HepG2 (cell line): ENCODE data around the gene NSL1. TPM values are rescaled to one million over a fixed set of nuclear protein-coding genes. Genes with fewer than 3 reads are reported as not detected.
A peak's percentile ranks its signal among the peaks of the same experiment; 100 is the strongest.

Experiments
- AGO2 ChIP-seq: fragments of 200-400 bp; formaldehyde crosslinking; optimal IDR thresholded peaks from 2 replicates; pipeline ENCODE3; 2017; ENCODE audit warnings: mild to moderate bottlenecking, low read depth, low read length, moderate library complexity
- ATF2 ChIP-seq: sonication (generic); formaldehyde crosslinking; IDR thresholded peaks from 2 replicates; pipeline ENCODE4 v1.4.0; 2020; ENCODE audit warnings: missing genetic modification reagents
- EP300 ChIP-seq, 3 experiments: sonication (generic) in 1 of 3; formaldehyde crosslinking in 1 of 3; IDR thresholded peaks; 2 replicates each; pipeline versions ENCODE4 v1.5.1 to v1.6.1; 2011 to 2020; ENCODE audit warnings: low read depth in 2 of 3, low read length in 2 of 3, borderline replicate concordance in 1 of 3, improper control_type of control experiment in 1 of 3, mild to moderate bottlenecking in 1 of 3, missing genetic modification reagents in 1 of 3, moderate library complexity in 1 of 3
- FOXP1 ChIP-seq, 2 experiments: fragments of 450-650 bp in 1 of 2; IDR thresholded peaks; 2 replicates each; pipeline ENCODE4 v1.6.1; 2017 to 2018; ENCODE audit warnings: antibody characterized with exemption in 1 of 2
- HNF4A ChIP-seq: sonication (generic); formaldehyde crosslinking; IDR thresholded peaks from 2 replicates; pipeline ENCODE4 v1.4.0; 2020; ENCODE audit warnings: missing genetic modification reagents
- IKZF5 ChIP-seq: IDR thresholded peaks from 2 replicates; pipeline ENCODE4 v1.6.1; 2018; ENCODE audit warnings: missing genetic modification reagents, mild to moderate bottlenecking, missing compliant biosample characterization
- MXI1 ChIP-seq: IDR thresholded peaks from 3 replicates; pipeline ENCODE4 v1.6.1; 2012; ENCODE audit warnings: low read depth, low read length, inconsistent platforms, borderline replicate concordance
- RFXAP ChIP-seq: sonication (generic); formaldehyde crosslinking; IDR thresholded peaks from 2 replicates; pipeline ENCODE4 v1.4.0; 2020; ENCODE audit warnings: missing genetic modification reagents, borderline replicate concordance
- SALL1 ChIP-seq: sonication (generic); formaldehyde crosslinking; IDR thresholded peaks from 2 replicates; pipeline ENCODE4 v1.8.0; 2022; ENCODE audit warnings: mild to moderate bottlenecking, missing genetic modification reagents
- SRSF9 ChIP-seq: fragments of 200-400 bp; formaldehyde crosslinking; IDR thresholded peaks from 2 replicates; pipeline ENCODE4 v1.6.1; 2018; ENCODE audit warnings: borderline replicate concordance, mild to moderate bottlenecking, low read depth, low read length; ENCODE audit not compliant: insufficient read depth, poor library complexity, severe bottlenecking
- ZBTB34 ChIP-seq: sonication (generic); formaldehyde crosslinking; IDR thresholded peaks from 2 replicates; pipeline ENCODE4 v1.8.0; 2022; ENCODE audit warnings: mild to moderate bottlenecking, missing genetic modification reagents
- ZFP90 ChIP-seq: sonication (generic); formaldehyde crosslinking; IDR thresholded peaks from 2 replicates; pipeline ENCODE4 v1.8.0; 2022; ENCODE audit warnings: missing genetic modification reagents, mild to moderate bottlenecking, inconsistent platforms, borderline replicate concordance
- ZNF512 ChIP-seq: sonication (generic); formaldehyde crosslinking; IDR thresholded peaks from 2 replicates; pipeline ENCODE4 v1.4.0; 2020; ENCODE audit warnings: mild to moderate bottlenecking, missing genetic modification reagents
- ZNF687 ChIP-seq: sonication (generic); formaldehyde crosslinking; IDR thresholded peaks from 2 replicates; pipeline ENCODE4 v1.5.1; 2020; ENCODE audit warnings: mild to moderate bottlenecking, missing genetic modification reagents, moderate library complexity
- ZNF746 ChIP-seq: sonication (generic); formaldehyde crosslinking; IDR thresholded peaks from 2 replicates; pipeline ENCODE4 v1.8.0; 2022; ENCODE audit warnings: mild to moderate bottlenecking, missing genetic modification reagents
- ZNF747 ChIP-seq: sonication (generic); formaldehyde crosslinking; IDR thresholded peaks from 2 replicates; pipeline ENCODE4 v1.8.1; 2023; ENCODE audit warnings: missing genetic modification reagents, mild to moderate bottlenecking, borderline replicate concordance
- ZNF878 ChIP-seq: sonication (generic); formaldehyde crosslinking; IDR thresholded peaks from 2 replicates; pipeline ENCODE4 v1.8.1; 2023; ENCODE audit warnings: mild to moderate bottlenecking, missing genetic modification reagents, moderate library complexity
- ZSCAN9 ChIP-seq: IDR thresholded peaks from 2 replicates; pipeline ENCODE4 v1.6.1; 2016; ENCODE audit warnings: borderline replicate concordance
- polyA plus RNA-seq, 8 experiments: library from polyadenylated mRNA; depleted of rRNA in 3 of 8; stranded (reverse) in 7 of 8; unstranded in 1 of 8; fragments of >200 nt; fragmentation: Illumina TruSeq in 4 of 8; extraction: Trizol in 4 of 8; gene quantifications; 2 replicates each; pipeline versions ENCODE4 v1.2.1 to v1.2.3, GENCODE V29; 2011 to 2016; ENCODE audit warnings: low read depth in 4 of 8, missing spikeins in 1 of 8, mixed read lengths in 1 of 8; ENCODE audit not compliant: insufficient read depth in 1 of 8
- total RNA-seq, 5 experiments: library from RNA; depleted of rRNA; stranded (reverse); fragments of >200 nt; fragmentation: Illumina TruSeq; extraction: Trizol; gene quantifications; 2 replicates each; pipeline ENCODE4 v1.2.3, GENCODE V29; 2016; ENCODE audit warnings: low read depth in 1 of 5

The NSL1 gene
- total and polyA plus RNA-seq, 2 of the 13 experiments (the other 11 are each of a cell fraction or from before 2014, with no cell fraction given): 34.5 to 77.4 TPM

GRCh38 chr1:212828395-212828794 lies 36.8 kb upstream of the NSL1 start (continued):
- TF ChIP-seq IKZF5 (CRISPR knock-in tag) (no peak), ZNF747 (CRISPR knock-in tag) (no peak), ATF2 (no peak), HNF4A (CRISPR knock-in tag) (peak; percentile 84), ZNF878 (CRISPR knock-in tag) (no peak), RFXAP (CRISPR knock-in tag) (0 out of 2 replicates have a peak, but pooled peaks have one; percentile 28), ZNF687 (CRISPR knock-in tag) (peak; percentile 21; the same call in 1 of the 2 replicates), ZFP90 (CRISPR knock-in tag) (peak; percentile 60; the same call in 1 of the 2 replicates), ZSCAN9 (CRISPR knock-in tag) (no peak), EP300 (IDR thresholded peaks at IDR 0.05; ENCODE audit: low read depth in 2 of 2, low read length in 2 of 2) (peak in 1 of 2 experiments; percentile 29; a peak in 1 of 4 replicates), EP300 (CRISPR knock-in tag; IDR thresholded peaks at IDR 0.05; ENCODE audit: borderline replicate concordance) (no peak), ZBTB34 (CRISPR knock-in tag) (no peak), MXI1 (no peak), ZNF746 (CRISPR knock-in tag) (no peak), SALL1 (CRISPR knock-in tag) (peak; percentile 8; the same call in 1 of the 2 replicates), ZNF512 (CRISPR knock-in tag) (no peak), FOXP1 (IDR thresholded peaks at IDR 0.05) (no peak), FOXP1 (CRISPR knock-in tag; IDR thresholded peaks at IDR 0.05) (no peak), AGO2 (no peak), SRSF9 (no peak)
